Fibroblast of lung (primary cell): ENCODE results near the gene NUPR1. TPM values are rescaled to one million over a fixed set of nuclear protein-coding genes. Genes with fewer than 3 reads are reported as not detected.

Source experiments
- DNase-seq, 2 donors: peaks; one replicate each; pipeline versions ENCODE4 v3.0.0 to v3.0.0-alpha.2; 2010; ENCODE audit warnings: low read depth in 2 of 2
- H2AFZ ChIP-seq: 2 replicates; pipeline ENCODE4 v1.5.1; 2012; ENCODE audit warnings: low read length, control low read depth, inconsistent platforms
- H3K27ac ChIP-seq: 2 replicates; pipeline ENCODE4 v1.5.1; 2011; ENCODE audit warnings: low read length, control low read depth; ENCODE audit not compliant: insufficient read depth
- H3K27me3 ChIP-seq: 2 replicates; pipeline ENCODE4 v1.5.1; 2011; ENCODE audit warnings: mild to moderate bottlenecking, low read length; ENCODE audit not compliant: control insufficient read depth, insufficient read depth
- H3K36me3 ChIP-seq: 2 replicates; pipeline ENCODE4 v1.5.1; 2011; ENCODE audit warnings: low read length; ENCODE audit not compliant: control insufficient read depth, insufficient read depth
- H3K4me1 ChIP-seq: 2 replicates; pipeline ENCODE4 v1.5.1; 2011; ENCODE audit warnings: low read length; ENCODE audit not compliant: control insufficient read depth, insufficient read depth; ENCODE audit errors: extremely low read depth
- H3K4me2 ChIP-seq: 2 replicates; pipeline ENCODE4 v1.5.1; 2011; ENCODE audit warnings: low read length, control low read depth; ENCODE audit not compliant: insufficient read depth; ENCODE audit errors: extremely low read depth
- H3K4me3 ChIP-seq, 4 experiments: fragments of 200-600 bp in 1 of 4; sonication (generic) in 1 of 4; replicated peaks in 1 of 4; 2 replicates each; pipeline ENCODE4 v1.5.1; 2011 to 2016; ENCODE audit warnings: low read length in 4 of 4, low read depth in 3 of 4, mild to moderate bottlenecking in 3 of 4, control low read depth in 2 of 4, inconsistent platforms in 1 of 4, mixed read lengths in 1 of 4; ENCODE audit not compliant: insufficient read depth in 1 of 4; ENCODE audit errors: control extremely low read depth in 1 of 4
- H3K79me2 ChIP-seq: 2 replicates; pipeline ENCODE4 v1.5.1; 2012; ENCODE audit warnings: mild to moderate bottlenecking, low read length, inconsistent platforms; ENCODE audit not compliant: control insufficient read depth, insufficient read depth
- H3K9ac ChIP-seq: 2 replicates; pipeline ENCODE4 v1.5.1; 2011; ENCODE audit warnings: mild to moderate bottlenecking, low read length, control low read depth; ENCODE audit not compliant: insufficient read depth
- H3K9me3 ChIP-seq: 2 replicates; pipeline ENCODE4 v1.5.1; 2012; ENCODE audit warnings: low read depth, low read length; ENCODE audit not compliant: control insufficient read depth, insufficient read depth
- H4K20me1 ChIP-seq: 2 replicates; pipeline ENCODE4 v1.5.1; 2011; ENCODE audit warnings: low read length; ENCODE audit not compliant: control insufficient read depth, insufficient read depth; ENCODE audit errors: extremely low read depth
- EZH2 ChIP-seq: IDR thresholded peaks from 2 replicates; pipeline ENCODE4 v1.5.1; 2012; ENCODE audit warnings: low read length, control low read depth, mild to moderate bottlenecking; ENCODE audit errors: missing control alignments
- polyA plus RNA-seq, 2 donors: library from polyadenylated mRNA; depleted of rRNA in 1 of 2; stranded (reverse) in 1 of 2; unstranded in 1 of 2; fragments of >200 nt; gene quantifications; 2 replicates each; pipeline ENCODE4 v1.2.1, GENCODE V29; 2011 to 2012; ENCODE audit warnings: missing spikeins in 1 of 2
- total RNA-seq: library from RNA; depleted of rRNA; stranded (reverse); fragments of >200 nt; gene quantifications from 2 replicates; pipeline ENCODE4 v1.2.1, GENCODE V29; 2014
- TF ChIP-seq, protein P1 (sequence below), 2 donors: IDR thresholded peaks in 1 of 2; conservative IDR thresholded peaks in 1 of 2; 1 replicate in 1 of 2; 2 replicates in 1 of 2; pipeline ENCODE4 v1.5.1; 2011 to 2012; ENCODE audit warnings: low read length in 2 of 2, control low read depth in 1 of 2, inconsistent platforms in 1 of 2, low read depth in 1 of 2, mild to moderate bottlenecking in 1 of 2

NUPR1 gene
- total and polyA plus RNA-seq, 2 donors (not counting 1 experiment from before 2014, with no cell fraction given), result 38.0 to 87.0 TPM

DNA sequence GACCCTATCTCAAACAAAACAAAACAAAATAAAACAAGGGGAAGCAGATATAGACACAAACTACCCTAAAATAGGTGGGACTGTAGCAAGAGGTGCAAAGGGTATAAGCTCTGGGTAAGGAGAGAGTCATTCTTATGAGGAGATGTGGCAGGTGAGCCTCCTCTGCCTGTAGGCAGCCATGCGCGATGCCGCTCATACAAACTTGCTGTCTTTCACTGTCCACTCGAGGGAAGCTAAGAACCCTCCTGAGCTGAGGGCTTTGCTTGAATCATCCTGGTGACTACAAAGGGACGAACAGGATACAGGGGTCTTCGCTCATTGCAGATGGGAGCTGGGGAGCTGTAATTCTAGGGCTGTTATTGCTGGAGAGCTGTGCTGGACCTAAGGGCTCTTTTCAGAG is 17.3 kb downstream of the NUPR1 start:
- TF ChIP-seq, protein P1, sequence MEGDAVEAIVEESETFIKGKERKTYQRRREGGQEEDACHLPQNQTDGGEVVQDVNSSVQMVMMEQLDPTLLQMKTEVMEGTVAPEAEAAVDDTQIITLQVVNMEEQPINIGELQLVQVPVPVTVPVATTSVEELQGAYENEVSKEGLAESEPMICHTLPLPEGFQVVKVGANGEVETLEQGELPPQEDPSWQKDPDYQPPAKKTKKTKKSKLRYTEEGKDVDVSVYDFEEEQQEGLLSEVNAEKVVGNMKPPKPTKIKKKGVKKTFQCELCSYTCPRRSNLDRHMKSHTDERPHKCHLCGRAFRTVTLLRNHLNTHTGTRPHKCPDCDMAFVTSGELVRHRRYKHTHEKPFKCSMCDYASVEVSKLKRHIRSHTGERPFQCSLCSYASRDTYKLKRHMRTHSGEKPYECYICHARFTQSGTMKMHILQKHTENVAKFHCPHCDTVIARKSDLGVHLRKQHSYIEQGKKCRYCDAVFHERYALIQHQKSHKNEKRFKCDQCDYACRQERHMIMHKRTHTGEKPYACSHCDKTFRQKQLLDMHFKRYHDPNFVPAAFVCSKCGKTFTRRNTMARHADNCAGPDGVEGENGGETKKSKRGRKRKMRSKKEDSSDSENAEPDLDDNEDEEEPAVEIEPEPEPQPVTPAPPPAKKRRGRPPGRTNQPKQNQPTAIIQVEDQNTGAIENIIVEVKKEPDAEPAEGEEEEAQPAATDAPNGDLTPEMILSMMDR (conservative IDR thresholded peaks at IDR 0.05 in 1 of 2, IDR thresholded peaks at IDR 0.05 in 1 of 2; ENCODE audit: low read depth in 1 of 2, low read length in 2 of 2), result no peak
- TF ChIP-seq EZH2, result no peak
- Histone ChIP-seq H3K4me3 (no peak overlapping the region), H3K4me2 (no peak overlapping the region), H4K20me1 (no peaks in the 10 kb centered on the region), H3K79me2 (no peaks in the 10 kb centered on the region), H2AFZ (no peak overlapping the region), H3K9me3 (no peaks in the 10 kb centered on the region), H3K27me3 (no peaks in the 10 kb centered on the region), H3K4me1 (no peaks in the 10 kb centered on the region), H3K27ac (no peak overlapping the region), H3K9ac (no peak overlapping the region), H3K36me3 (no peaks in the 10 kb centered on the region)
- DNase-seq, result no peak

DNA sequence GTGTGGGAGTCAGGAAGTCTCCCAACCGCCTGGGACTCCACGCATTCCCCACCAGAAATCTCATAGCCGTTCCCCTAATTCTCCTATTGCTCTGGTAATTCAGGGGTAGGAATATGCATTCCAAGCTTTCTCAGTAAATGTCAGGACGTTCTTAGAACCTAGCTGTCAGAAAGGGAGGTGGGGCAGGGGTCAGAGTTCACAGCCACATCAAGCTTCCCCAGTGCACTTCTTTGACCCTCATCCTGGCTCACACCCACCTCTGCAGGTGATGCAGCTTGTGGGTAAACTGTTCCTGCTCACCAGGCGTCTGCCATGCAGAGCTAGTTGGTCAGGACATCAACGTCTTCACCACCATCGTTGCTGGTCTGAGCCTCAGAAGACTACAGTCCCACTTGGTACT is 18.1 kb downstream of the NUPR1 start:
- DNase-seq, result no peak
- H3K27ac ChIP-seq, result no peak overlapping the region
- H3K4me3 ChIP-seq, result no peak overlapping the region
- H3K79me2 ChIP-seq, result no peaks in the 10 kb centered on the region
- H3K4me1 ChIP-seq, result no peaks in the 10 kb centered on the region
- H2AFZ ChIP-seq, result no peak overlapping the region
- no peak overlapping the region for H3K9ac ChIP-seq
- TF ChIP-seq, protein P1 (conservative IDR thresholded peaks at IDR 0.05 in 1 of 2, IDR thresholded peaks at IDR 0.05 in 1 of 2; ENCODE audit: low read depth in 1 of 2, low read length in 2 of 2), result no peak
- TF ChIP-seq EZH2, result no peak
- no peaks in the 10 kb centered on the region for H3K9me3 ChIP-seq
- no peaks in the 10 kb centered on the region for H4K20me1 ChIP-seq
- no peak overlapping the region for H3K4me2 ChIP-seq
- H3K27me3 ChIP-seq, result no peaks in the 10 kb centered on the region
- no peaks in the 10 kb centered on the region for H3K36me3 ChIP-seq

DNA sequence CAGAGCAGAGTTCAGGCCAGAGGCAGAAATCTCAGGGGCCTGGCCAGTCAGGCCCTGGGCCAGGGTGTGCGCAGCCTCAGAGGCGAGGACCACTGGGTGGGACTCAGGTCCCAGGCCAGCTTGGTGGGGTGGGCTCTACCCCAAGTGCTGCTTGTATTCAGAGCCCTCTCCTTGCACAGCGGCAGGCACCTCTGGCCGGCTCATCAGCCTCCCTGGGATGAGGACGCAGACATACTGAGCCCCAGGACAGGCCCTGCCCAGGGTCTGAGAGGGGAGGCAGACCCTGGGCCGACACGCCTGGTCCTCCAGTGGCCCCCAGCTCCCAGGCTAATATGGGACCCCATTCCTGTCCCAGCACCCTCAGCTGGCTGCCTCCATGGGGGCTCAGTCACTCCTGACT is 24.5 kb downstream of the NUPR1 start:
- no peaks in the 10 kb centered on the region for H3K9me3 ChIP-seq
- H3K27me3 ChIP-seq, result no peaks in the 10 kb centered on the region
- no peak overlapping the region for H3K27ac ChIP-seq
- H3K4me3 ChIP-seq, result no peak overlapping the region
- H3K9ac ChIP-seq, result no peak overlapping the region
- H2AFZ ChIP-seq, result no peak overlapping the region
- no peaks in the 10 kb centered on the region for H3K36me3 ChIP-seq
- DNase-seq, result no peak
- no peaks in the 10 kb centered on the region for H4K20me1 ChIP-seq
- no peaks in the 10 kb centered on the region for H3K4me1 ChIP-seq
- no peak overlapping the region for H3K4me2 ChIP-seq
- H3K79me2 ChIP-seq, result no peaks in the 10 kb centered on the region
- TF ChIP-seq, protein P1 (conservative IDR thresholded peaks at IDR 0.05 in 1 of 2, IDR thresholded peaks at IDR 0.05 in 1 of 2; ENCODE audit: low read depth in 1 of 2, low read length in 2 of 2), result no peak
- TF ChIP-seq EZH2, result no peak
